HG02938 (cell line): Measurements from ENCODE around the gene SMC4.
A peak's percentile ranks its signal among the peaks of the same experiment; 100 is the strongest.
"Not testable (repeated sequence)": the region's sequence is repeated elsewhere in the genome, so short reads cannot be mapped to it uniquely, and the experiment has no call there.

Experiments
- ATAC-seq: cut with Tn5 transposase; IDR thresholded peaks from one replicate; pipeline ENCODE4 v1.9.1; 2021; ENCODE audit warnings: mild to moderate bottlenecking, moderate library complexity; ENCODE audit not compliant: unreplicated experiment

Gene SMC4

GRCh38 chr3:160399125-160400029, at the start of gene SMC4, which contains the start of gene IFT80:
Gene SMC4 (plus strand): TSS chr3:160399650. CDS start chr3:160400827, 1,177 bp downstream.
Gene IFT80 (minus strand): TSS chr3:160399225. CDS start chr3:160384600, 14,625 bp downstream.
- peak; percentile 93 for ATAC-seq

- no peak for ATAC-seq
These were observed 43.6 kb upstream of the SMC4 start for GRCh38 chr3:160355826-160356225.

GRCh38 chr3:160362896-160363295, 36.6 kb upstream of the SMC4 start:
- ATAC-seq = not testable (repeated sequence)

DNA sequence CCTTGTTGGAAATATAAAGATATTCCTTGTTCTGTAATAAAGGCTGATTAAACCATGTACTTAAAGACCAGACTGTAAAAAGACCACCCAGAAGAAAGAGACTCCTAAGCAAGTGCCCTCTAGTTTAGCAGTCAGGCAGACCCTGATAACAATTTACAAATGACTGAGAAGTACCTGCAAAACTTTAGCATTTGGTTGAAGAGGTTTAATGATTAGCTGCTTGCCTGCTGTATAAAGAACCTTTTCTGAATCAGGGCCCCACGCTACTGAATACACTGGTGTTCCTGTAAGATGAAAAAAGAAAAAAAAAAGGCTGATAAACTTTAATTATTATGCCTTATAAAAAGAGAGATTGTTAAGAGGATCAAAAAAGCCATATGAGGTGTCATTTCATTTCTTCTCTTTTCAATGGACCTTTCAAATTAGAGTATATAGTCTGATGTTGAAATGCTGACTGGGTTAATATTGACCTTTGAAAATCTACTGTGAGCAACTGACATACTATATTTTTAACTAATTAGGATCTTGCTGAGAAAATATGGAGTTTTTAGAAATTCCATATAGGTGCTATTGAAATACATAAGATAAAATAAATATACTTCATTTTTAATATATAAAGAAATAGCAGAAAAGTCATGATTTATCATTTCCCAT, 33.5 kb upstream of the SMC4 start:
- no peak for ATAC-seq

GRCh38 chr3:160368804-160369203, 30.6 kb upstream of the SMC4 start:
- peak; percentile 87 for ATAC-seq

GRCh38 chr3:160369784-160370183, 29.7 kb upstream of the SMC4 start:
- no peak for ATAC-seq

DNA sequence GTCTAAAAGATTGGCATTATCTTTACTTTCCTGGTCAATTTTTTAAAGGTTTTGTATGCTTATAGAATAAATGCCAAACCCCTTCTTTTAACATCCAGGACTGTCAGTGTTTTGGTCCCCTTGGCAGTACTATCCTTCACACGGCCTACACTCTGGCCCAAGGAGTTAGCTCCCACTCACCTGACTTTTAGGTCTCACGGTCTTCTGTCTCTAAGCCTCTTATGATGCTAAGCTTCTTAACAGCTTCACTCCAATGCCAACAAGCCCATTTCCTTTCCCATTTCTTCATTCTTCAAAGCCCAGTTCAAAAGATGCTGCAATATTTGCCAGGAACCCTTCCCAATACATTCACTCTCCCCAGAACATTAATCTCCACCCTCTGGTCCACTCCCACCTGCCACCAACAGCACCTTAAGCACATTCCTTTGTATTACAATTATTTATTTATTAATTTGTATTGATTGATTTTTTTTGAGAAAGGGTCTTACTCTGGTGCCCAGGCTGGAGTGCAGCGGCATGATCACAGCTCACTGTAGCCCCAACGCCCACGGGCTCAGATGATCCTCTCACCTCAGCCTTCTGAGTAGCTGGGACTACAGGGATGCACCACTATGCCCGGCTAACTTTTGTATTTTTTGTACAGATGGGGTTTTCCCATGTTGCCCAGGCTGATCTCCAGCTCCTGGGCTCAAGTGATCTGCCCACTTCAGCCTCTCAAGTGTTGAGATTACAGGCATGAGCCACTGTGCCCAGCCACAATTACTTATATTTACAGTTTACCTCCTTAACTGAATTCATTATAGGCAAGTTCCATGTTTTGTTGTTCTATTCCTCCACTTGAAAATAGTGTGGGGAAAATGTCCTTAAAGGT, 28.2 kb upstream of the SMC4 start:
- ATAC-seq = no peak

DNA sequence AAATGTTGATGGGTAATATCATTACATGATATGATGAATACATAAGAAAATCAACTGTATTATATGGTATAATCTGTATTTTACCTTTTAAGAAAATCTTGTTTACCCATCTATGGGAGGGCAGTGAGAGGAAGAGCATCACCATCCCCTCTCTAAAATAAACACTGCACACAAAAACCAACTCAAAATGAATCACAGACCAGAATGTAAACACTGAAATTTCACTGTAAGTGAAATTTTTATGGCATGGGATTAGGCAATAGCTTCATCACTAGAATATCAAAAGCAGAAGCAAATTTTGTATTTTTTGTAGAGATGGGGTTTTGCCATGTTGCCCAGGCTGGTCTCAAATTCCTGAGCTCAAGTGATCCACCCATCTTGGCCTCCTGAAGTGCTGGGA, 26.7 kb upstream of the SMC4 start:
- no peak for ATAC-seq

DNA sequence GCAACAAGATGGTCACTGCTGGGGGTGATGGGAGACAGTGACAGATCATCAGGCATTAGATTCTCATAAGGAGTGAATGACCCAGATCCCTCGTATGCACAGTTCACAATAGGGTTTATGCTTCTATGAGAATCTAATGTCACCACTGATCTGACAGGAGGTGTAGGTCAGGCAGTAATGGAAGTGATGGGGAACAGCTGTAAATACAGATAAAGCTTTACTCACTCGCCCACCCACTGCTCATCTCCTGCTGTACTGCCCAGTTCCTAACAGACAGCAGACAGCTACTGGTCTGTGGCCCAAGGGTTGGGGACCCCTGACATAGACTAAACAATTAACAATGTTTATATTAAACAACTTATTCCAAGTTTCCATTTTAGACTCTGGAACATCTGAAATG, 25.8 kb upstream of the SMC4 start:
- no peak for ATAC-seq

DNA sequence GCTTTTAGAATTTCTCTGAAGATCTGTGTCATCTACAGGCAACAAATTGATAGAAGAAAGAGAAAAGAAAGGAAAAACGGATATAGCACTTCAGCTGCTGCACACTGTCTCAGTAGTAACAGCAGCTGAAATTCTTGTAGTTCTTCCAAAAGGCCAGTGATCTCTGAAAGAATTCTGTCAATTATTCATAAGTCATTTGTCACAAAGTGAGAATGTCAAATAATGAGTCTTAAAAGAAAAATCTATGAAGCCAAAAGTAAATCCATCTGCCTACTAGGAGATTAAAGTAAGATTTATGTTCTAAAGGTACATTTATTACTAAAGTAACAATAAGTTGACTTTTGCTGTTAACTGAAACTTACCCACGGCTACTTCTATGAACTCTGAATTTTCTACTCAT, 25.0 kb upstream of the SMC4 start:
- ATAC-seq = no peak

DNA sequence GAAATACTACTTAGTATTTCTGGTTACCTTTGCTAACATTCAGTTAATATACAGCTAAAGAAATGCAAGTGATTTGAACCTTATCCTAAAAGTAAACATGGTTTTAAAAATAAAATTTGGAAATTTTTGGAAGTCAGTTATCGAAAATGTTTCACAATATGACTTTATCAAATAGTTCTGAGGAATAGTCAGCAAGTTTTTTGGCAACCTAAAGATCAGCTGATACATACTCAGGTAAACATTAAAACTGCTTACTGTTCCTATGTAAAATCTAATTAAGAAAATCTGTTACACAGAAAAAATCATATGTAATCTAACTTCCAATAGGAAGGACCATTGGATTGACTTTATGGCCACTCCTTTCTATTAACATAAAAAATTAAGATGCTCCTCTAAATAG, 24.5 kb upstream of the SMC4 start:
- no peak for ATAC-seq

GRCh38 chr3:160376681-160377080, 22.8 kb upstream of the SMC4 start:
- ATAC-seq = no peak

- no peak for ATAC-seq
These were observed 20.9 kb upstream of the SMC4 start for GRCh38 chr3:160378331-160379109.

DNA sequence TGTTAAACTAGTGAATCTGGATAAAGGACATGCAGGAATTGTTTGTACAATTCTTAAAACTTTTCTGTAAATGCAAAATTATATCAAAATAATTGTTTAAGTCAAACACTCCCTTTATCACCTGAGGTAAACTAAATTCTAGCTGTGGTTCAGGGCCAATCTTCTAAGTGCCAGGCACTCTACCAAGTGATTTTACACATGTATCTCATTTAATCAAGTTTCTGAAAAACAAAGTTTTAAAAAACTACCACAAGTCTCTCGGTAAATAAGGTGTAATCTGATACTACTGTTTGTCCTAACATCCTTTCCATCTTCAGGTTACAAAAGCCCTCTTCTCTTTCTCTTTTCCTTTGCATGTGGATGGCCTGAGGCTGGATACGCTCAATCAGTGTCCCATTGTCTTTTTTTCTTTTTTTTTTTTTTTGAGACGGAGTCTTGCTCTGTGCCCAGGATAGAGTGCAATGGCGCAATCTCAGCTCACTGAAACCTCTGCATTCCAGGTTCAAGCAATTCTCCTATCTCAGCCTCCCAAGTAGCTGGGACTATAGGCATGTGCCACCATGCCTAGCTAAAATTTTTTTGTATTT, 19.7 kb upstream of the SMC4 start:
- ATAC-seq = no peak

- ATAC-seq = no peak
These were observed 18.0 kb upstream of the SMC4 start for GRCh38 chr3:160381470-160381869.

GRCh38 chr3:160384639-160385318, 14.7 kb upstream of the SMC4 start:
- no peak for ATAC-seq

GRCh38 chr3:160390565-160391138, 8.8 kb upstream of the SMC4 start:
- peak; percentile 70 for ATAC-seq

DNA sequence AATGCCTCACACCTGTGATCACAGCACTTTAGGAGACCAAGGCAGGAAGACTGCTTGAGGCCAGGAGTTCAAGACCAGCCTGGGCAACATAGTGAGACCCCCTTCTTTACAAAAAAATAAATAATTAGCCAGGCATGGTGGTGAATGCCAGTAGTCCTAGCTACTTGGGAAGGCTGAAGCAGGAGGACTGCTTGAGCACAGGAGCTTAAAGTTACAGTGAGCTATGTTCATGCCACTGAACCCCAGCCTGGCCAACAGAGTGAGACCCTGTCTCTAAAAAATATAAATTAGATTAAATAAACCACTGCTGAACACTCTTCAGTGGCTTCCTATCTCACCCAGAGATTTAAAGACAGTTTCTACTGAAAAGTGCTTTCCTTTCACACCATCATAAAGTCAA, 6.7 kb upstream of the SMC4 start:
- no peak for ATAC-seq

GRCh38 chr3:160393346-160394008, 6.0 kb upstream of the SMC4 start:
- ATAC-seq = no peak
